AG10803 (cell line): ENCODE results near the gene NHS.

Source experiments
- DNase-seq: peaks from one replicate; pipeline ENCODE4 v3.0.0; 2010; ENCODE audit warnings: low read depth
- H3K4me3 ChIP-seq: 2 replicates; pipeline ENCODE4 v1.5.1; 2011; ENCODE audit warnings: mild to moderate bottlenecking, low read length, control low read depth
- CTCF ChIP-seq: conservative IDR thresholded peaks from 2 replicates; pipeline ENCODE4 v1.5.1; 2011; ENCODE audit warnings: mild to moderate bottlenecking, low read length, control low read depth, inconsistent platforms

Gene NHS

GRCh38 chrX:17521871-17522693 lies 147.1 kb downstream of the NHS start:
- no peak for TF ChIP-seq CTCF
- DNase-seq = peak; percentile 61
- H3K4me3 ChIP-seq = no peak overlapping the region

- no peak for TF ChIP-seq CTCF
- peak; percentile 56 for DNase-seq
- H3K4me3 ChIP-seq = no peak overlapping the region
Observed at GRCh38 chrX:17525266-17525665, 150.3 kb downstream of the NHS start.

GRCh38 chrX:17525762-17526555 lies 151.0 kb downstream of the NHS start:
- TF ChIP-seq CTCF = no peak
- no peak overlapping the region for H3K4me3 ChIP-seq
- DNase-seq = peak; percentile 91

- DNase-seq = no peak
- no peak overlapping the region for H3K4me3 ChIP-seq
- TF ChIP-seq CTCF = no peak
Observed at GRCh38 chrX:17527135-17527701, 152.2 kb downstream of the NHS start.

- no peak for TF ChIP-seq CTCF
- DNase-seq = no peak
- no peak overlapping the region for H3K4me3 ChIP-seq
Observed at GRCh38 chrX:17527922-17528321, 152.9 kb downstream of the NHS start.

- no peak overlapping the region for H3K4me3 ChIP-seq
- no peak for DNase-seq
- no peak for TF ChIP-seq CTCF
Observed at GRCh38 chrX:17529151-17529745, 154.2 kb downstream of the NHS start.
